ENCODE data around the gene WDFY4.

Gene WDFY4

DNA sequence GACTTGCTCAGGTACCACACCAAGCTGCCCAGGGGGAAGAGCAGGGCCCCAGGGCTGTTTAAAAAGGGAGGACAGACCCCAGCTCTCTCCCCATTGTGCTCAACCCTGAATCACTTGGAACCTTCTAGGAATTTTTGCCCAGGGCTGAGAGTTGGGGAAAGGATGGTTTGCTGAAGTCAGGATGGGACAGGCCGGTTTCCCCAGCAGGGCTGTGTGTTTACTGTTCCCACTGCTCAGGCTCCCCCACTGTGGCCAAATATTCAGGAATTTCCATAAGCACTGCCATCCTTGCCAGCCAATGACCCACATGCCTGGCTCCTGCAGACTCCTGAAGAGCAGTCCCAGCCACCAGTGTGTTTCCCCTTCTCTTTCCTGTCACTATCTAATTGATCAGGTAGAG lies 120.7 kb downstream of the WDFY4 start:
- TF ChIP-seq MAX (IDR thresholded peaks at IDR 0.05): no peak
- no peak for TF ChIP-seq CREB1 (IDR thresholded peaks at IDR 0.05; ENCODE audit: low read depth)
- no peak for TF ChIP-seq CEBPB (IDR thresholded peaks at IDR 0.05)
- TF ChIP-seq, protein P1, sequence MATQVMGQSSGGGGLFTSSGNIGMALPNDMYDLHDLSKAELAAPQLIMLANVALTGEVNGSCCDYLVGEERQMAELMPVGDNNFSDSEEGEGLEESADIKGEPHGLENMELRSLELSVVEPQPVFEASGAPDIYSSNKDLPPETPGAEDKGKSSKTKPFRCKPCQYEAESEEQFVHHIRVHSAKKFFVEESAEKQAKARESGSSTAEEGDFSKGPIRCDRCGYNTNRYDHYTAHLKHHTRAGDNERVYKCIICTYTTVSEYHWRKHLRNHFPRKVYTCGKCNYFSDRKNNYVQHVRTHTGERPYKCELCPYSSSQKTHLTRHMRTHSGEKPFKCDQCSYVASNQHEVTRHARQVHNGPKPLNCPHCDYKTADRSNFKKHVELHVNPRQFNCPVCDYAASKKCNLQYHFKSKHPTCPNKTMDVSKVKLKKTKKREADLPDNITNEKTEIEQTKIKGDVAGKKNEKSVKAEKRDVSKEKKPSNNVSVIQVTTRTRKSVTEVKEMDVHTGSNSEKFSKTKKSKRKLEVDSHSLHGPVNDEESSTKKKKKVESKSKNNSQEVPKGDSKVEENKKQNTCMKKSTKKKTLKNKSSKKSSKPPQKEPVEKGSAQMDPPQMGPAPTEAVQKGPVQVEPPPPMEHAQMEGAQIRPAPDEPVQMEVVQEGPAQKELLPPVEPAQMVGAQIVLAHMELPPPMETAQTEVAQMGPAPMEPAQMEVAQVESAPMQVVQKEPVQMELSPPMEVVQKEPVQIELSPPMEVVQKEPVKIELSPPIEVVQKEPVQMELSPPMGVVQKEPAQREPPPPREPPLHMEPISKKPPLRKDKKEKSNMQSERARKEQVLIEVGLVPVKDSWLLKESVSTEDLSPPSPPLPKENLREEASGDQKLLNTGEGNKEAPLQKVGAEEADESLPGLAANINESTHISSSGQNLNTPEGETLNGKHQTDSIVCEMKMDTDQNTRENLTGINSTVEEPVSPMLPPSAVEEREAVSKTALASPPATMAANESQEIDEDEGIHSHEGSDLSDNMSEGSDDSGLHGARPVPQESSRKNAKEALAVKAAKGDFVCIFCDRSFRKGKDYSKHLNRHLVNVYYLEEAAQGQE (IDR thresholded peaks at IDR 0.05; ENCODE audit: low read depth): no peak
- no peak for TF ChIP-seq YY1 (IDR thresholded peaks at IDR 0.05; ENCODE audit: low read depth)
- no peak for TF ChIP-seq ZBTB7A (IDR thresholded peaks at IDR 0.05; ENCODE audit: low read depth)
- no peak for TF ChIP-seq USF1 (IDR thresholded peaks at IDR 0.05)

DNA sequence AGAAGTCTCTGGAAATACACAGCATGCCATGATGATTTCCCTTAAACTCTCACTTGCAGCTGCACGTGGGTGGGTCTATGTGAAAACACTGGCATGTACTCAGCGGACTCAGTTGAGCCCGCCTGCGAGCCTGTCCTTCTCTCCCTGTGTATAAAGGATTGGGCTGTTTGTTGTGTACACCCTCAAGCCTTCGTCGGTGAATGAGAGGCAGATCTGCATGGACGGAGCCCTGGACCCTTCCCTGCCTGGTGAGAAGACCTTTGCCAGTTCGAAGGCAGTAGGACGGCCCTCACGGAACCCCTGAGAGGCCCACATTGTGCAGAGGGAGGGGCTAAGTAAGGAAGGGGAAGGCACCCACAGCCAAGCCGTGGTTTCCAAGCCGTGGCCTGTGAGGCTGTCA lies 121.2 kb downstream of the WDFY4 start:
- no peak for TF ChIP-seq CEBPB (IDR thresholded peaks at IDR 0.05)
- no peak for TF ChIP-seq CREB1 (IDR thresholded peaks at IDR 0.05; ENCODE audit: low read depth)

DNA sequence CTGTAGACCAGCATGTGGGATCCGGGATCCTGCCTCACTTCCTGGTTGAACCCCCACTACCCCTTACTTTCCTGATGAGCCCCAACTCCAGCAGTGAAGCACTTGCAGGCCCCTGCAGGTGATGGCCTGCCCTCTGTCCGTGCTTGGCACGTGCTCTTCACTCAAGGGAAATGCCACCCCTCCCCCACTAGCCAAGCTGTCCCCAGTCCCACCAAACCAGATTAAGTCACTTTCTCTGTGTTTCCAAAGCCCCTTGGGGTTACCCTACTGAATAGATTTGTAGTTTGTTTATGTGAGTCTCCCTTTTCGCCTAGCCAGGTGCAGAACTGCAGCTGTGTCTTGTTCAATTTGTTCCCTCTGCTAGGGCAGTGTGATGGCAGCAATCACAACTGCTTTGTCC lies 121.7 kb downstream of the WDFY4 start:
- TF ChIP-seq NFIC (IDR thresholded peaks at IDR 0.05): no peak
- no peak for TF ChIP-seq TAF1 (IDR thresholded peaks at IDR 0.05; ENCODE audit: low read depth)
- no peak for TF ChIP-seq TEAD4 (IDR thresholded peaks at IDR 0.05)
- no peak for TF ChIP-seq ZBTB7A (IDR thresholded peaks at IDR 0.05; ENCODE audit: low read depth)
- no peak for TF ChIP-seq CEBPB (IDR thresholded peaks at IDR 0.05)
- TF ChIP-seq FOXM1 (IDR thresholded peaks at IDR 0.05; ENCODE audit: borderline replicate concordance, low read depth): no peak
- no peak for TF ChIP-seq CREB1 (IDR thresholded peaks at IDR 0.05; ENCODE audit: low read depth)
- TF ChIP-seq YY1 (IDR thresholded peaks at IDR 0.05; ENCODE audit: low read depth): no peak
- no peak for TF ChIP-seq EGR1 (IDR thresholded peaks at IDR 0.05)
- no peak for TF ChIP-seq TCF12 (IDR thresholded peaks at IDR 0.05; ENCODE audit: low read depth)
- TF ChIP-seq, protein P1 (IDR thresholded peaks at IDR 0.05; ENCODE audit: low read depth): no peak
- no peak for TF ChIP-seq EP300 (IDR thresholded peaks at IDR 0.05; ENCODE audit: borderline replicate concordance)

DNA sequence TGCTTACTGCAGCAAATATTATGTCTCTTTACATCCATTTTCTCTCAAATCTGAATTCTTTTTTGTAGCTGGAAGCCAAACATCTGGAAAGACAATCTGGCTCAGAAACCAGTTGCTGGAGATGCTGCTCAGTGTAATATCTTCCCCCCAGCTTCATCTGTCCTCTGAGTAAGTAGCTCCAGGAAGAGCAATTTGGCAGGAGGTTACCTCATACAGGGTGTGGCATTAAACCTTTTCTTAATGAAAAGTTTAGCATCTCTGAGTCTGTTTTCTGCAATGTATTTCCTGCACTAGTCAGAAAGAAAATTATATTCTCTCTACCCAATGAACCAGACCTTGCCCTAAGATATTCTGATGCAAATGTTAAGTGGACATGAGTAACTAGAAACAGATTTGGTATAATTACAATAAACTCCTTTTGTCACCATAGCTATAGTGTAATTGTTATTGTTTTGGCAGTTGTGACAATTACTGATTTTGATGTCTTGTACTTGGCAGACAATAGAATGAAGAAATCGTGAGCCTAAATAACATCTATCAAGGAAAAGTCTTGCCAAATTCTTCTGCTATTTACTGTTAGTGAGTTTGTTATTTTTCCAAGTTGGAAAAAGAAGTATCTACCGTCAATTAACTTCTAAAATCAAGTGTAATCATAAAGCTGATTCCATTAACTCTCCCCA lies 123.3 kb downstream of the WDFY4 start:
- TF ChIP-seq TCF12 (IDR thresholded peaks at IDR 0.05; ENCODE audit: low read depth) (no peak), FOXM1 (IDR thresholded peaks at IDR 0.05; ENCODE audit: borderline replicate concordance, low read depth) (no peak), TEAD4 (IDR thresholded peaks at IDR 0.05) (no peak), USF1 (IDR thresholded peaks at IDR 0.05) (no peak), ZBTB7A (IDR thresholded peaks at IDR 0.05; ENCODE audit: low read depth) (no peak), TAF1 (IDR thresholded peaks at IDR 0.05; ENCODE audit: low read depth) (no peak), NFIC (IDR thresholded peaks at IDR 0.05) (no peak), CREB1 (IDR thresholded peaks at IDR 0.05; ENCODE audit: low read depth) (no peak), EP300 (IDR thresholded peaks at IDR 0.05; ENCODE audit: borderline replicate concordance) (no peak), YY1 (IDR thresholded peaks at IDR 0.05; ENCODE audit: low read depth) (no peak)
- TF ChIP-seq, protein P1 (IDR thresholded peaks at IDR 0.05; ENCODE audit: low read depth): no peak

- no peak for TF ChIP-seq USF1 (IDR thresholded peaks at IDR 0.05)
- no peak for TF ChIP-seq EGR1 (IDR thresholded peaks at IDR 0.05)
- TF ChIP-seq TAF1 (IDR thresholded peaks at IDR 0.05; ENCODE audit: low read depth): no peak
- no peak for TF ChIP-seq FOXM1 (IDR thresholded peaks at IDR 0.05; ENCODE audit: borderline replicate concordance, low read depth)
- no peak for TF ChIP-seq TCF12 (IDR thresholded peaks at IDR 0.05; ENCODE audit: low read depth)
- TF ChIP-seq TEAD4 (IDR thresholded peaks at IDR 0.05): no peak
- no peak for TF ChIP-seq MAX (IDR thresholded peaks at IDR 0.05)
- no peak for TF ChIP-seq CEBPB (IDR thresholded peaks at IDR 0.05)
- no peak for TF ChIP-seq EP300 (IDR thresholded peaks at IDR 0.05; ENCODE audit: borderline replicate concordance)
- no peak for TF ChIP-seq ZBTB7A (IDR thresholded peaks at IDR 0.05; ENCODE audit: low read depth)
- no peak for TF ChIP-seq RAD21 (IDR thresholded peaks at IDR 0.05; ENCODE audit: low read depth)
- no peak for TF ChIP-seq CREB1 (IDR thresholded peaks at IDR 0.05; ENCODE audit: low read depth)
- no peak for TF ChIP-seq NFIC (IDR thresholded peaks at IDR 0.05)
- TF ChIP-seq, protein P1 (IDR thresholded peaks at IDR 0.05; ENCODE audit: low read depth): no peak
- TF ChIP-seq YY1 (IDR thresholded peaks at IDR 0.05; ENCODE audit: low read depth): no peak
Measured at GRCh38 chr10:48809261-48809660, 124.6 kb downstream of the WDFY4 start.

Measured in Ishikawa (cell line).